NB4 (cell line): ENCODE results near the gene ENOX1.

Experiments
- POLR2A ChIP-seq: IDR thresholded peaks from 2 replicates; pipeline ENCODE4 v1.6.1; 2011; ENCODE audit warnings: mild to moderate bottlenecking; ENCODE audit not compliant: insufficient read length; ENCODE audit errors: extremely low read depth
- TF ChIP-seq, protein P1 (sequence below): IDR thresholded peaks from one replicate; pipeline ENCODE4 v1.5.1; 2012; ENCODE audit warnings: low read depth, low read length

DNA sequence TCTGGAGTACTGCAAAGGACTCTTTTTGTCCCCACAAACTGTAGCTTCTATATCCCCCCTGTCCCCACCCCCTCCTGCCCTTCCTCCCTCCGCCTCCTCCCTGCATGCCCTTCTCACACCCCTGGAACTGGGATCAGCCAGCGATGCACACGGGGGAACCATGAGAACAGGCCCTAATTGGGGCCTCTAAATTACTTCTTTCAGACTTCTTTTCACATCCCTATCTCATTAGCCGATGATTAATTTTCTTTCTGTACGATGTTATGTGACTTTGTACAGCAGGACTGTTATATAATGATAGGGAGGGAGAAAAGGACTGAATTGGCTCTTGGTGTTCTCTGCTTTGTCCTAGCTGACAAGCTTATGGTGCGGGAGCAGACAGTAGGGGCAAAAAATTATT lies 415.9 kb downstream of the ENOX1 start:
- TF ChIP-seq POLR2A: no peak
- TF ChIP-seq, protein P1, sequence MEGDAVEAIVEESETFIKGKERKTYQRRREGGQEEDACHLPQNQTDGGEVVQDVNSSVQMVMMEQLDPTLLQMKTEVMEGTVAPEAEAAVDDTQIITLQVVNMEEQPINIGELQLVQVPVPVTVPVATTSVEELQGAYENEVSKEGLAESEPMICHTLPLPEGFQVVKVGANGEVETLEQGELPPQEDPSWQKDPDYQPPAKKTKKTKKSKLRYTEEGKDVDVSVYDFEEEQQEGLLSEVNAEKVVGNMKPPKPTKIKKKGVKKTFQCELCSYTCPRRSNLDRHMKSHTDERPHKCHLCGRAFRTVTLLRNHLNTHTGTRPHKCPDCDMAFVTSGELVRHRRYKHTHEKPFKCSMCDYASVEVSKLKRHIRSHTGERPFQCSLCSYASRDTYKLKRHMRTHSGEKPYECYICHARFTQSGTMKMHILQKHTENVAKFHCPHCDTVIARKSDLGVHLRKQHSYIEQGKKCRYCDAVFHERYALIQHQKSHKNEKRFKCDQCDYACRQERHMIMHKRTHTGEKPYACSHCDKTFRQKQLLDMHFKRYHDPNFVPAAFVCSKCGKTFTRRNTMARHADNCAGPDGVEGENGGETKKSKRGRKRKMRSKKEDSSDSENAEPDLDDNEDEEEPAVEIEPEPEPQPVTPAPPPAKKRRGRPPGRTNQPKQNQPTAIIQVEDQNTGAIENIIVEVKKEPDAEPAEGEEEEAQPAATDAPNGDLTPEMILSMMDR: no peak
